ENCODE results near the gene FZD1.

- TF ChIP-seq CTCF (IDR thresholded peaks at IDR 0.05; ENCODE audit: low read depth, low read length) (no peak), EZH2phosphoT487 (IDR thresholded peaks at IDR 0.05; ENCODE audit: low read depth) (no peak)
These were observed at the start of gene FZD1 for GRCh38 chr7:91264046-91264923.
